ENCODE measurements around the gene GPR89B.
"Not testable (repeated sequence)": the region's sequence is repeated elsewhere in the genome, so short reads cannot be mapped to it uniquely, and the experiment has no call there.

DNA sequence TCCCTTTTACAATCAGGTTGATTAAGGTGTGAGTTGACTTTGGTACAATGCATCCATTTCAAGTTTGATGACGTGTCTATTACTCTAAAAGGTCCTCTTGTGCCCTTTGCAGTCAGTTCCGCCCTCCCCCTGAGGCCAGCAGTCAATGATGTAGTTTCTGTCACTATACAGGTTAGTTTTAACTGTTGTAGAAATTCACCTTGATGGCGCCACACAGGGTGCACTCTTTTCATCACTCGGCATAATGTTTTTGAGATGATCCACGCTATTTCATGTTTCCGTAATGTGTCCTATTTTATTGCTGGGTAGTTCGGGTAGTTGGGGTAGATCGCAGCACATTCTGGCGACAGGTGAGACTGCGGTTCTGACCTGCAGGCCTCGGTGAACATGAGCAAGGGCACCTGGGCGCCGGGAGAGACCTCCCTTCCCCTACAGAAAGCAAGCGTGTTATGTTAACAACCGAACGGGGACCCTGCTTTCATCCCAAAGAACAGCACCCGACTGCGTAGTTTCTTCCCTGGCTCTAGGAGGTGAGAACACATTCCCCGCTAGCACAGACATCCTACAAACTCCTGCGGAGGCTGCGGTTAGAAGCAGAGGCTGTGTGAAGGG lies 109.7 kb downstream of the GPR89B start:
- TF ChIP-seq, protein P1, sequence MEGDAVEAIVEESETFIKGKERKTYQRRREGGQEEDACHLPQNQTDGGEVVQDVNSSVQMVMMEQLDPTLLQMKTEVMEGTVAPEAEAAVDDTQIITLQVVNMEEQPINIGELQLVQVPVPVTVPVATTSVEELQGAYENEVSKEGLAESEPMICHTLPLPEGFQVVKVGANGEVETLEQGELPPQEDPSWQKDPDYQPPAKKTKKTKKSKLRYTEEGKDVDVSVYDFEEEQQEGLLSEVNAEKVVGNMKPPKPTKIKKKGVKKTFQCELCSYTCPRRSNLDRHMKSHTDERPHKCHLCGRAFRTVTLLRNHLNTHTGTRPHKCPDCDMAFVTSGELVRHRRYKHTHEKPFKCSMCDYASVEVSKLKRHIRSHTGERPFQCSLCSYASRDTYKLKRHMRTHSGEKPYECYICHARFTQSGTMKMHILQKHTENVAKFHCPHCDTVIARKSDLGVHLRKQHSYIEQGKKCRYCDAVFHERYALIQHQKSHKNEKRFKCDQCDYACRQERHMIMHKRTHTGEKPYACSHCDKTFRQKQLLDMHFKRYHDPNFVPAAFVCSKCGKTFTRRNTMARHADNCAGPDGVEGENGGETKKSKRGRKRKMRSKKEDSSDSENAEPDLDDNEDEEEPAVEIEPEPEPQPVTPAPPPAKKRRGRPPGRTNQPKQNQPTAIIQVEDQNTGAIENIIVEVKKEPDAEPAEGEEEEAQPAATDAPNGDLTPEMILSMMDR (IDR thresholded peaks at IDR 0.05): not testable (repeated sequence)
- not testable (repeated sequence) for TF ChIP-seq POLR2A (IDR thresholded peaks at IDR 0.05; ENCODE audit: low read depth); EP300 (IDR thresholded peaks at IDR 0.05)

Data from esophagus muscularis mucosa (tissue), 4 donors.